ENCODE data around the gene TFPI.
"Not testable (repeated sequence)": the region's sequence is repeated elsewhere in the genome, so short reads cannot be mapped to it uniquely, and the experiment has no call there.

TFPI gene

DNA sequence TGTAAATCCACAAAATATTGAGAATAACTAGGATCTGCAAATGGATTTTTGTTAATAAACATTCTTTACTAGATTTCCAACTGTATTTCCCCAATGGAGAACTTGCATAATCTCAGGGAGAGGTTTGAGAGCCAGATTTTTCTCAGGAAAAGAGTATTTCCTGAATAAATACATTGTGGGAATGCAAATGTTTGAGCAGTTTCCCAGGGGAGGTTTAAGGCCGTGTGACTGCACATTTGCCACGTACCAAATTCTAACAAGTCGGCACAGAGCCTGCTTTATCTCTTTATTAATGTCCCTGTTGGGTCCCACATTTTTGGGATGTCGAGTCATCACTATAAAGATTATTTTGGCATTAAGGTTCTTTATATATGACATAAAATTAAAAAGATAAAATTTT is 27.0 kb downstream of the TFPI start:
- DNase-seq: no peak

DNA sequence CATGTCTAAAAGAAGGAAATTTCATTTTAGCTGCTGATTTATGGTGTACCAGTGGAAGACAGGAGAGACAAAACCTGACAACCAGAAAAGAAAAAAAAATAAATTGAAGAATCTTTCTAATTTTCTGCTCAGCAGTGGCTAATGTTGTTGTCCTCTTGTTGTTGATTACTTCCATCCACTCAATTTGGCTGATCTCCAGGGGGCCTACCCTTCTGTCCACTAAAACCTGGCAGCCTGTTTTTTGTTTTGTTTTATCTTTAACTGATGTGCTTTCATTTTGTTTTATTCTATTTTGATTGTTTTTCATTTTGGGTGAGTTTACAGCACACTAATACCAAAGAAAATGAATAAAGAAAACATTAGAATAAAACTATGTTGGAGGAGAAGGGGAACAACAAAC is 27.4 kb downstream of the TFPI start:
- DNase-seq: no peak

DNA sequence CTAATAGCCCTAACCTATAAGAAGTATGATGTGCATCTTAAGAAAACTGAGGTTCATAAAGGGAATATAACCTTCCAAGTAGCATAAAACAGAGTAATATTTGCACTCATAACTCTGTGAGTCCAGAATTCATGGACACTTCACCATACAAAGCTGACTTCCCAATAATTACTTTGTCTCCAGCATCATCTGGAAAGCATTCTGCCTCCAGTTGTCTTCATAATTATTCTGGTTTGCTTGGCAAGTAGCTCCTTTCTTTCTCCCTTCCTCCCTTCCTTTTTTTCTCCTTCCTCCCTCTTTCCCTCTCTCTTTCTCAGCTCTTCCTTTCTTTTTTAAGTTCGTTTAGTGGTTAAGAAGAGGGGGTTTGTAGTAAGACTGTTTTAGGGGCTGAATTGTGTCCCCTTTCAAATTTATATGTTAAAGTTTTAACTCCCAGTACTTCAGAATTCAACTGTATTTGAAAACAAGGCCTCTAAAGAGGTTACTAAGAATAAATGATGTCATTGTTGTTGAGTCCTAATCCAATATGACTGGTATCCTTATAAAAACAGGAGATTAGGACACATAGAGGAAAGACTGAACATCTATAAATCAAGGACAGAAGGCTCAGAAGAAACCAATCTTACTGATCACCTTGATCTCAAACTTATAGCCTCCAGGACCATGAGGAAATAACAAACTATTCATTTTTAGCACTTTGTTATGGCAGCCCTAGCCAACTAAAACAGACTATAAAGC is 28.9 kb downstream of the TFPI start:
- DNase-seq: no peak

DNA sequence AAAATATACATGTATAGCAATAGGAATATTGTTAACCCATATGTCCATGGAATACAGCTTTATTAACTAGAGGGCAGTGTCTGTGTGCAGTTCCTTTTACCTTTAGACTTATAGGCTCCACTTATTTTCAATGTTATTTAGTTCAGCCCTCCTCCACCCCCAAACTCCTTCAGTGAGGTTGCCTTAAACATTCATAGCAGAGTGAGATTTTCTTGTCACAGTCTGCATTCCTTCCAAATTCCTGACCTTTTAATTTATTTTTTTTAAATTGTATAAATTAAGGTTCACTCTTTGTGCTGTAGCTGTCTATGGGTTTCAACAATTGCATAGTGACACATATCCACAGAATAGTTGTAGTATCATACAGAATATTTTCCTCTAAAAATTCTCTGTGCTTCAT is 30.9 kb downstream of the TFPI start:
- no peak for DNase-seq

DNA sequence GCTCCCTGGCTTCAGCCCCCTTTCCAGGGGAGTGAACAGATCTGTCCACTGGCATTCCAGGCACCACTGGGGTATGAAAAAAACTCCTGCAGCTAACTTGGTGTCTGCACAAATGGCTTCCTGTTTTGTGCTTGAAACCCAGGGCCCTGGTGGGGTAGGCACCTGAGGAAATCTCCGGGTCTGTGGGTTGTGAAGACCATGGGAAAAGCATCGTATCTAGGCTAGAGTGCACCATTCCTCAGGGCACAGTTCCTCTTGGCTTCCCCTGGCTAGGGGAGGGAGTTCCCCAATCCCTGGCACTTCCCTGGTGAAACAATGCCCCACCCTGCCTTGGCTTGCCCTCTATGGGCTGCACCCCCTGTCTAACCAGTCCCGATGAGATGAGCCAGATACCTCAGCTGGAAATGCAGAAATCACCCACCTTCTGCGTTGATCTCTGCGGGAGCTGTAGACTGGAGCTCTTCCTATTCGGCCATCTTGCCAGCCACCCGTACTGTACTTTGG is 34.1 kb downstream of the TFPI start:
- DNase-seq: no peak

DNA sequence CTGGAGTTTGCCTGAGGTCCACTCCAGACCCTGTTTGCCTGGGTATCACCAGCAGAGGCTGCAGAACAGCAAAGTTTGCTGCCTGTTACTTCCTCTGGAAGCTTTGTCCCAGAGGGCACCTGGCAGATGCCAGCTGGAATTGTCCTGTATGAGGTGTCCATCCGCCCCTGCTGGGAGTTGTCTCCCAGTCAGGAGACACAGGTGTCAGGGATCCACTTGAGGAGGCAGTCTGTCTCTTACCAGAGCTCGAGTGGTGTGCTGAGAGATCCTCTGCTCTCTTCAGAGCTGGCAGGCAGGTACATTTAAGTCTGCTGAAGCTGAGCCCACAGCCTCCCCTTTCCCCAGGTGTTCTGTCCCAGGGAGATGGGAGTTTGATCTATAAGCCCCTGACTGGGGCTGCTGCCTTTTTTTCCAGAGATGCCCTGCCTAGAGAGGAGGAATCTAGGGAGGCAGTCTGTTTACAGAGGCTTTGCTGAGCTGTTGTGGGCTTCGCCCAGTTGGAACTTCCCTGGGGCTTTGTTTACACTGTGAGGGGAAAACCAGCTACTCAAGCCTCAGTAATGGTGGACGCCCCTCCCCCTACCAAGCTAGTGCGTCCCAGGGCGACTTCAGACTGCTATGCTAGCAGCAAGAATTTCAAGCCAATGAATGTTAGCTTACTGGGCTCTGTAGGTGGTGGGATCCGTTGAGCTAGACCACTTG is 34.7 kb downstream of the TFPI start:
- no peak for DNase-seq

DNA sequence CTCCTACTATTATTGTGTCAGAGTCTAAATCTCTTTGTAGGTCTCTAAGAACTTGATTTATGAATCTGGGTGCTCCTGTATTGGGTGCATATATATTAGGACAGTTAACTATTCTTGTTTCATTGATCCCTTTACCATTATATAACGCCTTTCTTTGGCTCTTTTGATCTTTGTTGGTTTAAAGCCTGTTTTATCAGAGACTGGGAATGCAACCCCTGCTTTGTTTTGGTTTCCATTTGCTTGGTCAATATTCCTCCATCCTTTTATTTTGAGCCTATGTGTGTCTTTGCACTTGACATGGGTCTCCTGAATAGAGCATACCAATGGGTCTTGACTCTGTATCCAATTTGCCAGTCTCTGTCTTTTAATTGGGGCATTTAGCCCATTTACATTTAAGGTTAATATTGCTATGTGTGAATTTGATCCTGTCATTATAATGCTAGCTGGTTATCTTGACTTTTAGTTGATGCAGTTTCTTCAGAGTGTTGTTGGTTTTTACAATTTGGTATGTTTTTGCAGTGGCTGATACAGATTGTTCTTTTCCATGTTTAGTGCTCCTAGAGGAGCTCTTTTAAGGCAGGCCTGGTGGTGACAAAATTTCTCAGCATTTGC is 36.4 kb downstream of the TFPI start:
- not testable (repeated sequence) for DNase-seq

DNA sequence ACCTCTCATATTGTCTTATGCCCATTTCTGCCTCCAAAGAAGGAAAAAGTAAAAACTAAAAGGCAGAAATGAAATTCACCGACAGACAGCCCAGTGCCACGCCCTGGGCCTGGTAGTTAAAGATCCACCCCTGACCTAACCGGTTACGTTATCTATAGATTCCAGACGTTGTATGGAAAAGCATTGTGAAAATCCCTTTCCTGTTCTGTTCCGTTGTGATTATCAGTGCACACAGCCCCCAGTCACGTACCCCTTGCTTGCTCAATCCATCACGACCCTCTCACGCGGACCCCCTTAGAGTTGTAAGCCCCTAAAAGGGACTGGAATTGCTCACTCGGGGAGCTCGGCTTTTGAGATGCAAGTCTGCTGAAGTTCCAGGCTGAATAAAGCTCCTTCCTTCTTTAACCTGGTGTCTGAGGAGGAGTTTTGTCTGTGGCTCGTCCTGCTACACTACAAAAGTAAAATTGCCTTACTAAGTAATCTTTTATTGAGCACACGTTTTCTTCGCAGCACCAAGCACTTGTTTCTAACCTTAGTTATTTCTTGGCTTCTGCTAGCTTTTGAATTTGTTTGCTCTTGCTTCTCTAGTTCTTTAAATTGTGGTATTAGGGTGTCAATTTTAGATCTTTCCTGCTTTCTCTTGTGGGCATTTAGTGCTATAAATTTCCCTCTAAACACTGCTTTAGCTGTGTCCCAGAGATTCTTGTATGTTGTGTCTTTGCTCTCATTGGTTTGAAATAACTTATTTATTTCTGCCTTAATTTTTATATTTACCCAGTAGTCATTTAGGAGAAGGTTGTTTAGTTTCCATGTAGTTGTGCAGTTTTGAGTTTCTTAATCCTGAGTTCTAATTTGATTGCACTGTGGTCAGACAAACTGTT is 37.4 kb downstream of the TFPI start:
- DNase-seq: not testable (repeated sequence)

DNA sequence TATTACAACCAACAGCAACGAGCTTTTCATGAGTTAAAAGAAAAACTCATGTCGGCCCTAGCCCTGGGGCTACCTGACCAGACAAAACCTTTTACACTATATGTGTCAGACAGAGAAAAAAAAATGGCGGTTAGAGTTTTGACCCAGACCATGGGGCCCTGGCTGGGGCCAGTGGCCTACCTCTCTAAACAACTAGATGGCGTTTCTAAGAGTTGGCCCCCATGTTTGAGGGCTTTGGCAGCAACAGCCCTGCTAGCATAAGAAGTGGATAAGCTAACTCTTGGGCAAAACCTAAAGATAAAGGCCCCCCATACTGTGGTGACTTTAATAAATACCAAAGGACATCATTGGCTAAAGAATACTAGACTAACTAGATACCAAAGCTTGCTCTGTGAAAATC is 39.3 kb downstream of the TFPI start:
- no peak for DNase-seq

DNA sequence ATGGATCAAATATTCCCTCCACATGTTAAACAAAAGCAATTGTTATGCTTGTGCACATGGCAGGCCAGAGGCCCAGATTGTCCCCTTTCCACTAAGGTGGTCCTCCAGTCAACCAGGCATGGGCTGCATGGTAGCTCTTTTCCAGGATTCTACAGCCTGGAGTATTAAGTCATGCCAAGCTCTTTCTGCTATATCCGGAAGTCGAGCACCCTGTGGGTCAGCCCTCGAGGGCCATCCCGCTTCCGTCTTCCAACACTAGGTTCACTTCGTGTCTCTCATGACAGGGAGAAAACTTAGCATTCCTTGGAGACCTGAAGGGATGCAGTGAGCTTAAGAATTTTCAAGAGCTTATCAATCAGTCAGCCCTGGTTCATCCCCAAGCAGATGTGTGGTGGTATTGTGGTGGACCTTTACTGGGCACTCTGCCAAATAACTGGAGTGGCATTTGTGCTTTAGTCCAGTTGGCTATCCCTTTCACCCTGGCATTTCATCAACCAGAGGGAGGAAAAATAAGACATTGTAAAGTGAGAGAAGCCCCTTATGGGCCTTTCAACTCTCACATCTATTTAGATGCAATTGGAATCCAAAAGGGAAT is 39.9 kb downstream of the TFPI start:
- DNase-seq: not testable (repeated sequence)

DNA sequence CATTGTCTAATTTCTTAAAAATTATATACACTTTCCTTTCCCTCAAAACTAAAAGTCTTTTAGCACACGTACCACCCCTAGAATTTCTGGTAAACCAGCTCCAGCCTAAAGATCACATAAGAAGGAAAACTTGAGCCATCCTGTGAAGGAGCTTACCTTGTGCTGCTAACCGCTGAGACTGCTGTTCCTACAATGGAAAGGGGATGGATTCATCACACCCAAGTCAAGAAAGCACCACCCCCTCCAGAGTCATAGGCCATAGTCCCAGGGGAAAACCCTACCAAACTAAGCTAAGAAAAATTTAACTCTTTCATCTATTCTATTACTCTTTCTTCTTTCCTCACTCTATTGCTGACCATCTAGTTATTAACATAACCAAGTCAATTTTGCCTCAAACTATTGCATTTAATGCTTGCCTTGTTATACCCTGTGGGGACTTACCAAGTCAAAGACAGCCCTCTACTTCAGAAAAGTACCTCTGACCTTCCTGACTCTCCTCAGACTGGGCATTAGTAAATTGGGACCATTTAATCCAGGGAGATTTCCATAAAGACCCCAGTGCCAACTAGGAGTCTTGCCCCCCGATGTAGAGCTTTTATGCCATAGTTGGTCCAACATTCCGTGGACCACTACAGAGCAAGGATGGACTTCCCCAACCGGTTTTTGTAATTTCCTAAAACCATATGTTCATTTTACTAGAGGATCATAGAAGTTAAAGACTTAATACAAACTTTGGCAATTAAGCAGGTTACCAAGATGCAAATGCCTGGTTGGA is 40.6 kb downstream of the TFPI start:
- not testable (repeated sequence) for DNase-seq

DNA sequence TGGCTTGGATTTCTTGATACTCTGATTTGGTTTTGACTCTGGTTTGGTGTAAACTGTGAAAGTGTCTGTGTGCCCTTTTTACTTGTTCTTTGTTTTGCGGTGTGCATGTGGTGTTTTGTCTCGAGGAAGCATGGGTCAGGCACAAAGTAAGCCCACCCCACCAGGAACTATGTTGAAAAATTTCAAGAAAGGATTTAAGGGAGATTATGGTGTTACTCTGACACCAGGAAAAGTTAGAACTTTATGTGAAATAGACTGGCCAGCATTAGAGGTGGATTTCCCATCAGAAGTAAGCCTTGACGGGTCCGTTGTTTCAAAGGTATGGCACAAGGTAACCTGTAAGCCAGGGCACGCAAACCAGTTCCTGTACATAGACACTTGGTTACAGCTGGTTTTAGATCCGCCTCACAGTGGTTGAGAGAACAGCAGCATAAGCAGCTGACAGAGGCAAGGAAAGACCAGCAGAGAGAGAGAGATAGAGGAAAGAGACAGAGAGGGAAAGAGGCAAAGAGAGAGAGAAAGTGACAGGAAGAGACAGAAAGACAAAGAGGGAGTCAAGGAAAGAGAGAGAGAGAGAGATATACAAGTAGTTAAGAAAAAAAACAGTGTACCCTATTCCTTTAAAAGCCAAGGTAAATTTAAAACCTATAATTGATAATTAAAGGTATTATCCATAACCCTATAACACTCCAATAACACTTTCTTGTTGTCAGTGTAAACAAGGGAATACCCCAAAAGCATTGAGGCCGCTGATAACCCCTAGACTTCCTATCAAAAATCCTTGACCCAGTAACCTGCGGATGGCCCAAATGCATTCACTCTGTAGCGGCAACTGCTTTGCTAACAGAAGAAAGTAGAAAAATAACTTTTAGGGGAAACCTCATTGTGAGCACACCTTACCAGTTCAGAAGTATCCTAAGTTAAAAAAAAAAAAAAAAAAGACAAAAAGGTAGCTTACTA is 42.6 kb downstream of the TFPI start:
- DNase-seq: no peak

DNA sequence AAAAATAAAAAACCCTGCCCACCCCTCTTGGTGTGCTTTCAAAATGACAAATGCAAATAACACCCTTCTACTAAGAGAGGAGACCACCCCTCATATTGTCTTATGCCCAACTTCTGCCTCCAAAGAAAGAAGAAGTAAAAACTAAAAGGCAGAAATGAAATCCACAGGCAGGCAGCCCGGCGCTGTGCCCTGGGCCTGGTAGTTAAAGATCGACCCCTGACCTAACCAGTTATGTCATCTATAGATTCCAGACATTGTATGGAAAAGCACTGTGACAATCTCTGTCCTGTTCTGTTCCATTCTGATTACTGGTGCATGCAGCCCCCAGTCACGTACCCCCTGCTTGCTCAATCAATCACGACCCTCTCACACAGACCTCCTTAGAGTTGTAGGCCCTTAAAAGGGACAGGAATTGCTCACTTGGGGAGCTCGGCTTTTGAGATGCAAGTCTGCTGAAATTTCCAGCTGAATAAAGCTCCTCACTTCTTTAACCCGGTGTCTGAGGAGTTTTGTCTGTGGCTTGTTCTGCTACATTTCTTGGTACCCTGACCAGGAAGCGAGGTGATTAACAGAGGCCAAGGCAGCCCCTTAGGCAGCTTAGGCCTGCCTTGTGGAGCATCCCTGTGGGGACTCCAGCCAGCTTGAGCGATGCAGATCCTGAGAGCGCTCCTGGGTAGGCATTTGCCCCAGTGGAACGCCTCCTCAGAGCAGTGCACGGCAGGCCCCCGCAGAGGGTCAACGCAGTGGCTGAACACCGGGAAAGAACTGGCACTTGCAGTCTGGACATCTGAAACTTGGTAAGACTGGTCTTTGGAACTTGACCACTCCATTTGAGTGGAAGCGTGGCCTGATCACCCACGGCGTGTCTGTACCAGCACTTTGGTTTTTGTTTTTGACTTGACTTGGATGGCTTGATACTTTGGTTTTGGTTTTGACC is 43.5 kb downstream of the TFPI start:
- not testable (repeated sequence) for DNase-seq

DNA sequence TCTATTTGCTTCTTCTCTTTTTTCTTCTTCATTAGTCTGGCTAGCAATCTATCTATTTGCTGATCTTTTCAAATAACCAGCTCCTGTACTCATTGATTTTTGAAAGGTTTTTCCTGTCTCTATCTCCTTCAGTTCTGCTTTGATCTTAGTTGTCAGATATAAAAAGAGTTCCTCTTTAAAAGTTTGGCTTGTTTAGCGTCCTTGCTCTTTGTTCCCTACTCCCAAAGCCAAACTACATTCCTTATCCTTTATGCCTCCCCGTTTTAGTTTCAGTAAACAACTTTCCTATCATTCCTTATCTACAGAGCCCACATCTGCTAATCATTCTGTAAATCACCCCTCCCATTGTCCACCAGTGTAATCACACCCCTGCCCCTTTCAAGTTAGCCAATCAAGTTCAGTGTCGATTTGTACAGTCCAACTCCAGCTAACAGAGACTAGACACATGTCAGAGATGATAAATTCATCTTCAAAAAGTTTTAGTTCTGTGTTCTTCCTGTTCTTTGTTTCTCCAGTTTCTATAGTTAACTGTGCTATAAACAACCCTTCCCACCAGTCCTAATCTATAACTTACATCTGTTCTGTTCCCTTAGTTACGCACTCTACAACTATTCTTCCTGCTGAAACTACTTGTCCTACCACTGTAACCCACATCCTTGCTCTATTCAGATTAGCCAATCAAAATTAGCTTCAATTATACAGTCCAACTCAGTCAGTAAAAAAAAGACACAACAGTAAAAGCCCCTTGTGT is 44.4 kb downstream of the TFPI start:
- DNase-seq: no peak

DNA sequence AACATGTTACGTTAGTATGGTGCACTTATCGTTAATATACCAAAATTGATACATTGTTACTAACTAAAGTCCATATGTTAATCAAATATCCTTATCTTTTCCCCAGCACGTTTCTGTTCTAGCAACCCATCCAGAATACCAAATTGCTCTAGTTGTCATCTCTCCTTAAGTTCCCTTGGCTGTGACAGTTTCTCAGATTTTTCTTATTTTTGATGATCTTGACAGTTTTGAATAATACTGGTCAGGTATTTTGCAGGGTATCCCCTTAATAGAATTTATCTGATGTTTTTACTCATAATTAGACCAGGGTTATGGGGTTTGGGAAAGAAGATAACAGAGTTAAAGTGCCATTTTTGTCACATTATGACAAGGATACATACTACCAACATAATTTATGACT is 47.8 kb downstream of the TFPI start:
- DNase-seq: no peak

DNA sequence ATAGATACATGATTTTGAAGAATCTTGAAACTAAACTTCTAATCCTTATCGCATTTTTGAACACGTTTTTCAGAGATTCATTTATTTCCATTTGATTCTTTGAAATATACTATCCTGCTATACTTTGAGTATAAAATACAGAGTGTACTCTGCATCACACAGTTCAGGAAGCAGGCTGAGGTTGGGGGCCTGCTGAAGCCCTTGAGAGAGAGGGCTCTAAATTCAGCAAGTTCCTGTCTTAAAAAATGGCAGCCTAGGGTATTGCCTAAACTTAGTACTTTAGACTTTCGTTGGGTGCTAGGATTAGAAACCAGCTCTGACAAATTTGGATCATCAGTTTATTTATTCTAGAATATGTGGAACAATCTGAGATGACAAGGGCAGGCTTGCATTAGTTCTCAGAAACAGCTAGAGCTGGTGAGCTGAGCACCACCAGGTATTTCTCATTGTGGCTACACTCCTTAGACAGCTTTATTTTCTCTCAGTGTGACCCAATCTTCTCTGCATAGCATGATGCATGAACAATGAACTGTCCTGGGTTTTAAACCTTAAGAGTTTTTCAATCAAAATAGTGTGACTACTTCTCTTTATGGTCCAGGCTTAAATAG is 49.1 kb downstream of the TFPI start:
- DNase-seq: no peak

DNA sequence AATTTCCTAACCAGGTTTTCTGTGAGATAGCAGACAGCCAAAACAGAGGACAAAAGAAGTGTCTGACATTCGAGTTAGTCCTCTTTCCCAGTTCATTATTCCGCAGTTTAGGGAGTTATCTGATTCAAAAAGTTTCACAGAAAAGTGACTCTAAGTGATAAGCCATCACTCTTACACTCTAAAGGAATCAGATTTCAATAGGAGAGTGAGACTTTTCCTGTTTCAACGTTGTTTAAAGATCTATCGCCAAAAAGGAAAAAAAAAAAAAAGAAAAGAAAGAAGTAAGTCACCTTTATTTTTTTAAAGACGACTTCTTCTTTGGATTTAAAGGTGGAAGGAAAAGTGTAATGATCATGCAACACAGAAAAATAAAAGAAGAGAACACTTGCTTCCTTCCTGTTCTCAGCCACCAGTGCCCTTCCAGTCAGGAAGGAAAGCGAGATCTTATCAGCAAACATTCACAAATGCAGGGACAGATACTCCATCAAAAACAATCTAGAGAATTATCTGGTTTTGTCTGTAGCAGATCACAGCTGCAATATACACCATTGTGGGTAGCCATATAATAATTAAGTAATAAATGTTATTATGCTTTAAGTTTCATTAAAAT is 49.8 kb downstream of the TFPI start:
- no peak for DNase-seq

DNA sequence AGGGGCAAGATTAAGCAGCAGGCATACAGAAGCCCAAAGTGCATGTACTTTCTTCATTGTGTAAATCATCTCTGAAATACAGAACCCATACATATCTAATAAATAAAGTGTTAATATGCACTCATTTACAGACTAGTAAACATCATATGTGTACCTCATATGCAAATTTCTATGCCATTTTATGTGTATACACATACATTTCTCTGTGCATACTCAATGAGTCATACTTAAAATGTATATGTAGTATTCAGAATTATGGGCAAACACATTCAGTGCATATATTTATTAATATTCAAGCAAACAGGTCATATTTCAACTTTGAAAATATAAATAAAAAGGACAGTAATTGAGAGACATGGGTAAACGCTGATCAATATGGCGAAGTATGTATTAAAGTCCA is 50.5 kb downstream of the TFPI start:
- no peak for DNase-seq

Measured in activated CD8-positive, alpha-beta memory T cell treated with anti-CD3 and anti-CD28 coated beads for 24 hours (primary cell).